CD14-positive monocyte (primary cell): Measurements from ENCODE around the gene TRIM44. TPM values are rescaled to one million over a fixed set of nuclear protein-coding genes. Genes with fewer than 3 reads are reported as not detected.

Source experiments
- DNase-seq, 3 donors: peaks; one replicate each; pipeline ENCODE4 v3.0.0-alpha.2; 2011 to 2022
- H2AFZ ChIP-seq: 2 replicates; pipeline ENCODE4 v1.6.0; 2012; ENCODE audit warnings: mild to moderate bottlenecking, low read depth, low read length, inconsistent platforms; ENCODE audit not compliant: insufficient read depth, poor library complexity, severe bottlenecking
- H3K27ac ChIP-seq, 2 donors: 1 replicate in 1 of 2; 2 replicates in 1 of 2; pipeline ENCODE4 v1.5.1; 2012 to 2013; ENCODE audit warnings: low read length in 2 of 2, control low read depth in 1 of 2, inconsistent platforms in 1 of 2, low read depth in 1 of 2, mild to moderate bottlenecking in 1 of 2
- H3K27me3 ChIP-seq, 2 donors: one replicate each; pipeline versions ENCODE4 v1.6.0 to v1.6.1; 2011 to 2013; ENCODE audit warnings: low read length in 2 of 2; ENCODE audit not compliant: control insufficient read depth in 2 of 2, insufficient read depth in 2 of 2
- H3K36me3 ChIP-seq, 2 donors: replicated peaks in 1 of 2; 1 replicate in 1 of 2; 2 replicates in 1 of 2; pipeline versions ENCODE4 v1.5.1 to v1.6.1; 2012 to 2013; ENCODE audit warnings: low read length in 2 of 2, control low read depth in 1 of 2, inconsistent platforms in 1 of 2, mild to moderate bottlenecking in 1 of 2; ENCODE audit not compliant: insufficient read depth in 2 of 2, control insufficient read depth in 1 of 2
- H3K4me1 ChIP-seq, 2 donors: 1 replicate in 1 of 2; 2 replicates in 1 of 2; pipeline versions ENCODE4 v1.5.1 to v1.6.1; 2012 to 2013; ENCODE audit warnings: low read length in 2 of 2, control low read depth in 1 of 2, inconsistent platforms in 1 of 2, mild to moderate bottlenecking in 1 of 2, moderate library complexity in 1 of 2; ENCODE audit not compliant: insufficient read depth in 2 of 2, control insufficient read depth in 1 of 2
- H3K4me2 ChIP-seq: replicated peaks from 2 replicates; pipeline ENCODE3; 2012; ENCODE audit warnings: low read length, moderate library complexity, mild to moderate bottlenecking; ENCODE audit not compliant: poor library complexity, severe bottlenecking; ENCODE audit errors: extremely low read depth
- H3K4me3 ChIP-seq, 3 experiments: fragments of 200-600 bp in 1 of 3; sonication (generic) in 1 of 3; replicated peaks in 1 of 3; 1 replicate in 2 of 3; 2 replicates in 1 of 3; pipeline ENCODE4 v1.5.1; 2011 to 2013; ENCODE audit warnings: low read length in 3 of 3, mild to moderate bottlenecking in 3 of 3, control low read depth in 2 of 3, low read depth in 2 of 3, inconsistent platforms in 1 of 3, moderate library complexity in 1 of 3
- H3K79me2 ChIP-seq: 2 replicates; pipeline ENCODE4 v1.6.0; 2012; ENCODE audit warnings: mild to moderate bottlenecking, control low read depth, inconsistent platforms, low read length, moderate library complexity; ENCODE audit not compliant: insufficient read depth
- H3K9ac ChIP-seq: 2 replicates; pipeline ENCODE4 v1.6.0; 2017; ENCODE audit warnings: low read length, mild to moderate bottlenecking; ENCODE audit not compliant: insufficient read depth, poor library complexity, severe bottlenecking
- H3K9me3 ChIP-seq, 2 donors: replicated peaks in 1 of 2; 1 replicate in 1 of 2; 2 replicates in 1 of 2; pipeline versions ENCODE4 v1.5.1 to v1.6.1; 2012 to 2013; ENCODE audit warnings: low read length in 2 of 2, control low read depth in 1 of 2; ENCODE audit not compliant: control insufficient read depth in 1 of 2, insufficient read depth in 1 of 2
- H4K20me1 ChIP-seq: 2 replicates; pipeline ENCODE4 v1.6.0; 2012; ENCODE audit warnings: mild to moderate bottlenecking, low read length, control low read depth, moderate library complexity; ENCODE audit not compliant: insufficient read depth
- H3K27ac Mint-ChIP-seq, 7 donors: one replicate each; pipeline ENCODE4 v1.8.0; 2020; ENCODE audit warnings: mild to moderate bottlenecking in 7 of 7, mixed read lengths in 7 of 7, moderate library complexity in 6 of 7, inconsistent platforms in 2 of 7
- H3K27me3 Mint-ChIP-seq, 3 donors: one replicate each; pipeline ENCODE4 v1.8.0; 2021 to 2022; ENCODE audit warnings: low read depth in 3 of 3, mild to moderate bottlenecking in 3 of 3, mixed read lengths in 3 of 3, moderate library complexity in 3 of 3, inconsistent platforms in 1 of 3
- H3K36me3 Mint-ChIP-seq, 2 donors: one replicate each; pipeline ENCODE4 v1.8.0; 2020; ENCODE audit warnings: mixed read lengths in 2 of 2, inconsistent platforms in 1 of 2, mild to moderate bottlenecking in 1 of 2
- H3K4me1 Mint-ChIP-seq: one replicate; pipeline ENCODE4 v1.8.0; 2020; ENCODE audit warnings: mild to moderate bottlenecking, mixed read lengths
- H3K4me3 Mint-ChIP-seq, 2 donors: one replicate each; pipeline ENCODE4 v1.8.0; 2020; ENCODE audit warnings: mild to moderate bottlenecking in 2 of 2, mixed read lengths in 2 of 2, moderate library complexity in 1 of 2
- H3K9me3 Mint-ChIP-seq, 7 donors: one replicate each; pipeline ENCODE4 v1.8.0; 2020 to 2022; ENCODE audit warnings: mixed read lengths in 7 of 7, mild to moderate bottlenecking in 6 of 7, moderate library complexity in 6 of 7, inconsistent platforms in 2 of 7
- whole genome bisulfite sequencing: methylation state at CpG from one replicate; pipeline ENCODE4 v1.1.5; 2013; ENCODE audit warnings: missing lambda C conversion rate; ENCODE audit not compliant: insufficient coverage; 5-methylcytosine and 5-hydroxymethylcytosine counted together
- intact Hi-C, 2 donors: fragments of 100-400 bp; cut with micrococcal nuclease; formaldehyde crosslinking; loops; one replicate each; pipeline versions ENCODE4 v1.15.0 to v1.15.1; 2023
- polyA plus RNA-seq, 3 donors: library from polyadenylated mRNA; depleted of rRNA in 1 of 3; unstranded in 2 of 3; stranded (reverse) in 1 of 3; fragments of 300-500 nt in 2 of 3; fragments of >200 nt in 1 of 3; fragmentation: Illumina TruSeq in 2 of 3; gene quantifications; 1 replicate in 2 of 3; 2 replicates in 1 of 3; pipeline ENCODE4 v1.2.3, GENCODE V29; 2012 to 2021
- TF ChIP-seq, protein P1 (sequence below): fragments of 200-600 bp; IDR thresholded peaks from one replicate; pipeline ENCODE4 v1.8.0; 2022; ENCODE audit warnings: antibody characterized with exemption, mild to moderate bottlenecking

TRIM44 gene
- polyA plus RNA-seq, 3 donors, result 25.3 to 47.1 (median 45.9) TPM

DNA sequence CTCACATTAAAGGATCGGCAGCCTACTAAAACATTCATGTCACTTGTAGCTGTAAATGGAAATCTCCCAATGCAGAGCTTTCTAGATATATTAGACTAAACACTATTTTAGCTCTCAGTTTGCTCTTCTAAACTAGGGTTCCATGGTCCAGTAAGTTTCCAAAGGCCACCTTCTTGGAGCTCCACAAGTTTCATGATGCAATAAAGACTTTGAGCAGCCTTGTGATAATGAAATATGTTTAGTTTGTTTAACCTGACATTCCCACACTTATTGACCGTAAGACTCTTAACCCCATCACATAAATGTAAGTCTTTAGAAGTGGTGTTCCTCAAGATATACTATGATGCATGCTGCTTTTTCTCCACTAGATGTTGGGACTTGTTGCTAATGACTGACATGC lies 87.7 kb downstream of the TRIM44 start:
- Mint-ChIP-seq H3K36me3 (peaks cover 27 to 28% of the 10 kb centered on the region in 2 donors), H3K27me3 (no peaks in the 10 kb centered on the region), H3K4me1 (peaks cover 18% of the 10 kb centered on the region), H3K27ac (no peak overlapping the region), H3K9me3 (peaks cover 0 to 7% (median 2%) of the 10 kb centered on the region in 7 donors), H3K4me3 (no peak overlapping the region)
- H3K27ac ChIP-seq, result no peak overlapping the region
- TF ChIP-seq, protein P1, sequence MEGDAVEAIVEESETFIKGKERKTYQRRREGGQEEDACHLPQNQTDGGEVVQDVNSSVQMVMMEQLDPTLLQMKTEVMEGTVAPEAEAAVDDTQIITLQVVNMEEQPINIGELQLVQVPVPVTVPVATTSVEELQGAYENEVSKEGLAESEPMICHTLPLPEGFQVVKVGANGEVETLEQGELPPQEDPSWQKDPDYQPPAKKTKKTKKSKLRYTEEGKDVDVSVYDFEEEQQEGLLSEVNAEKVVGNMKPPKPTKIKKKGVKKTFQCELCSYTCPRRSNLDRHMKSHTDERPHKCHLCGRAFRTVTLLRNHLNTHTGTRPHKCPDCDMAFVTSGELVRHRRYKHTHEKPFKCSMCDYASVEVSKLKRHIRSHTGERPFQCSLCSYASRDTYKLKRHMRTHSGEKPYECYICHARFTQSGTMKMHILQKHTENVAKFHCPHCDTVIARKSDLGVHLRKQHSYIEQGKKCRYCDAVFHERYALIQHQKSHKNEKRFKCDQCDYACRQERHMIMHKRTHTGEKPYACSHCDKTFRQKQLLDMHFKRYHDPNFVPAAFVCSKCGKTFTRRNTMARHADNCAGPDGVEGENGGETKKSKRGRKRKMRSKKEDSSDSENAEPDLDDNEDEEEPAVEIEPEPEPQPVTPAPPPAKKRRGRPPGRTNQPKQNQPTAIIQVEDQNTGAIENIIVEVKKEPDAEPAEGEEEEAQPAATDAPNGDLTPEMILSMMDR, result no peak
- no peaks in the 10 kb centered on the region for H3K79me2 ChIP-seq
- H4K20me1 ChIP-seq, result no peaks in the 10 kb centered on the region
- no peak overlapping the region for H3K4me3 ChIP-seq
- no CpG with 5 or more reads among the region's 2 CpGs for WGBS
- no peak for DNase-seq
- no peak overlapping the region for H3K4me2 ChIP-seq
- H3K9me3 ChIP-seq, result no peaks in the 10 kb centered on the region
- no peak overlapping the region for H3K9ac ChIP-seq
- peaks cover 0 to 14% of the 10 kb centered on the region in 2 donors for H3K36me3 ChIP-seq
- intact Hi-C loops, result no loop called here
- H3K27me3 ChIP-seq, result no peaks in the 10 kb centered on the region
- no peak overlapping the region for H2AFZ ChIP-seq
- peaks cover 0 to 9% of the 10 kb centered on the region in 2 donors for H3K4me1 ChIP-seq

DNA sequence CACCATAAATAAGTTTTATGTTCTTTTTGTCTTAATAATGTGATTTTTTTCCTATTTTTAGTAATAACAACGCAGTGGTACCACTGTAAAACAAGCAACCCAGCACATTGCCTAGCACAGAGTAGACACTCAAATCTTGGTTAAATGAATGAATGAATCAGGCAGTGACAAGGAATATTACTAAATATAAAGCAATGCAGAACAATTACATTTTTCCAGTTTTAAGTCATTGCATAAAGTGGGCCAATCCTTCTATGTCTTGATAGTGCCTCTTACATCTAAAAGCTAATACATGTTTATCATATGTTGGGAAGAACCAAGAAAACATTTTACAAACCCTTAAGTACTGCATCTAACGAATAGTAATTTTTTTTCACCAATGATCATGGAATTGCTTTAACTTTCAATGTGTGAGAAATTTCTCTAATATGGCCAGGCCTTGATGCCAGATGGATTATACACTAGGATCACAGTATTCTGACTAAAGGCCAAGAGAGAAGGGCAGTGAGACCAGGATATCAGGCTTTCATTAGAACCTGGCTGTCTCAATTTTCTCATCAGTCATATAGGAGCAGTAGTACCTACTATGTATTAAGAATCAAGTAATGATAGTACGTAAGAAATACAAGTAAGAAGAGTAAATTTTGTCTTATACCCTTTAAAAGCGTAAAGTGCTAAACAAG lies 88.5 kb downstream of the TRIM44 start:
- H2AFZ ChIP-seq, result no peak overlapping the region
- H3K9me3 Mint-ChIP-seq, result peaks cover 0 to 7% (median 2%) of the 10 kb centered on the region in 7 donors
- peaks cover 15% of the 10 kb centered on the region for H3K4me1 Mint-ChIP-seq
- H3K4me3 Mint-ChIP-seq, result no peak overlapping the region
- H3K27ac ChIP-seq, result no peak overlapping the region
- no CpG with 5 or more reads among the region's 4 CpGs for WGBS
- no peaks in the 10 kb centered on the region for H3K27me3 ChIP-seq
- peaks cover 0 to 9% of the 10 kb centered on the region in 2 donors for H3K4me1 ChIP-seq
- no peak overlapping the region for H3K9ac ChIP-seq
- H3K4me2 ChIP-seq, result no peak overlapping the region
- no peaks in the 10 kb centered on the region for H3K79me2 ChIP-seq
- DNase-seq, result no peak
- H3K27ac Mint-ChIP-seq, result no peak overlapping the region
- intact Hi-C loops, result no loop called here
- no peaks in the 10 kb centered on the region for H4K20me1 ChIP-seq
- H3K36me3 ChIP-seq, result peaks cover 0 to 14% of the 10 kb centered on the region in 2 donors
- TF ChIP-seq, protein P1, result no peak
- H3K27me3 Mint-ChIP-seq, result no peaks in the 10 kb centered on the region
- H3K36me3 Mint-ChIP-seq, result peaks cover 23 to 24% of the 10 kb centered on the region in 2 donors
- H3K9me3 ChIP-seq, result no peaks in the 10 kb centered on the region
- H3K4me3 ChIP-seq, result no peak overlapping the region
